Measurements from ENCODE around the gene MYD88.

DNA sequence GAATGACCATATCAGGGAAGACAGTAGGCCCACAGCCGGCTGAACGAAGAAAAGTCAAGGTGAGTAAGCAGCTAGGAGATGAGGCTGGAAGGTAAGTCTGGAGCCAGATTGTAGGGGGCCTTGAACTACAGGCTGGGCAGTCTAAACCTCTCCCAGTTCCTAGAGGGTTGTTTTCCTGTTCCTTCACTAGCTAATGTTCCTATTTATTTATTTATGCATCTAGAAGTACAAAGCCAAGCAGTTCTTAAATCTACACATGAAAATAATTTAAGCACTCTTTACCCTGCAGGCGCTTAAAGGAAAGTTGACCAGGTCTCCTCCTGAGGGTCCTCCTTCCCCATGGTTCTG lies 5.3 kb upstream of the MYD88 start:
- TF ChIP-seq, protein P1, sequence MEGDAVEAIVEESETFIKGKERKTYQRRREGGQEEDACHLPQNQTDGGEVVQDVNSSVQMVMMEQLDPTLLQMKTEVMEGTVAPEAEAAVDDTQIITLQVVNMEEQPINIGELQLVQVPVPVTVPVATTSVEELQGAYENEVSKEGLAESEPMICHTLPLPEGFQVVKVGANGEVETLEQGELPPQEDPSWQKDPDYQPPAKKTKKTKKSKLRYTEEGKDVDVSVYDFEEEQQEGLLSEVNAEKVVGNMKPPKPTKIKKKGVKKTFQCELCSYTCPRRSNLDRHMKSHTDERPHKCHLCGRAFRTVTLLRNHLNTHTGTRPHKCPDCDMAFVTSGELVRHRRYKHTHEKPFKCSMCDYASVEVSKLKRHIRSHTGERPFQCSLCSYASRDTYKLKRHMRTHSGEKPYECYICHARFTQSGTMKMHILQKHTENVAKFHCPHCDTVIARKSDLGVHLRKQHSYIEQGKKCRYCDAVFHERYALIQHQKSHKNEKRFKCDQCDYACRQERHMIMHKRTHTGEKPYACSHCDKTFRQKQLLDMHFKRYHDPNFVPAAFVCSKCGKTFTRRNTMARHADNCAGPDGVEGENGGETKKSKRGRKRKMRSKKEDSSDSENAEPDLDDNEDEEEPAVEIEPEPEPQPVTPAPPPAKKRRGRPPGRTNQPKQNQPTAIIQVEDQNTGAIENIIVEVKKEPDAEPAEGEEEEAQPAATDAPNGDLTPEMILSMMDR (IDR thresholded peaks at IDR 0.05): no peak
- no peak for TF ChIP-seq POLR2A (IDR thresholded peaks at IDR 0.05)
